IPS DF 19.7 (cell line): ENCODE measurements around the gene AFAP1L1.

Experiments
- DNase-seq: peaks from one replicate; pipeline ENCODE4 v3.0.0-alpha.2; 2013; ENCODE audit warnings: low read depth, low spot score

Gene AFAP1L1

GRCh38 chr5:149372076-149372795 lies 100.6 kb downstream of the AFAP1L1 start:
- DNase-seq = no peak

GRCh38 chr5:149372932-149373331 lies 101.3 kb downstream of the AFAP1L1 start:
- DNase-seq = no peak

- no peak for DNase-seq
Measured at GRCh38 chr5:149374303-149374702, 102.6 kb downstream of the AFAP1L1 start.

GRCh38 chr5:149374801-149375200 lies 103.1 kb downstream of the AFAP1L1 start:
- no peak for DNase-seq

- no peak for DNase-seq
Measured at GRCh38 chr5:149375434-149375833, 103.8 kb downstream of the AFAP1L1 start.

GRCh38 chr5:149376104-149376503 lies 104.4 kb downstream of the AFAP1L1 start:
- no peak for DNase-seq

- no peak for DNase-seq
Measured at GRCh38 chr5:149376711-149377447, 105.2 kb downstream of the AFAP1L1 start.

- DNase-seq = no peak
Measured at GRCh38 chr5:149378241-149378820, 106.7 kb downstream of the AFAP1L1 start.

GRCh38 chr5:149379177-149379761 lies 107.6 kb downstream of the AFAP1L1 start, which contains the start of gene IL17B:
IL17B (minus strand) TSS chr5:149379292; CDS start chr5:149379225, 67 bp downstream.
- no peak for DNase-seq

- DNase-seq = no peak
Measured at GRCh38 chr5:149379818-149380374, 108.2 kb downstream of the AFAP1L1 start.

- DNase-seq = no peak
Measured at GRCh38 chr5:149380466-149381121, 108.9 kb downstream of the AFAP1L1 start.

GRCh38 chr5:149381261-149381985 lies 109.8 kb downstream of the AFAP1L1 start:
- DNase-seq = no peak

- no peak for DNase-seq
Measured at GRCh38 chr5:149381986-149382338, 110.3 kb downstream of the AFAP1L1 start.

- no peak for DNase-seq
Measured at GRCh38 chr5:149382517-149383220, 111.0 kb downstream of the AFAP1L1 start.

- DNase-seq = no peak
Measured at GRCh38 chr5:149383399-149383798, 111.7 kb downstream of the AFAP1L1 start.

- DNase-seq = no peak
Measured at GRCh38 chr5:149386166-149386565, 114.5 kb downstream of the AFAP1L1 start.

GRCh38 chr5:149387081-149387631 lies 115.5 kb downstream of the AFAP1L1 start:
- no peak for DNase-seq

- no peak for DNase-seq
Measured at GRCh38 chr5:149387982-149388381, 116.3 kb downstream of the AFAP1L1 start.

- no peak for DNase-seq
Measured at GRCh38 chr5:149388498-149389190, 117.0 kb downstream of the AFAP1L1 start.
